IMR-90 (cell line): Measurements from ENCODE around the gene CAST. TPM values are rescaled to one million over a fixed set of nuclear protein-coding genes. Genes with fewer than 3 reads are reported as not detected.

Source experiments
- ATAC-seq: fragments of 200-7000 bp; cut with Tn5 transposase; 2 replicates; pipeline ENCODE4 v1.9.1; 2020; ENCODE audit warnings: low read depth, mild to moderate bottlenecking, moderate library complexity
- BruUV-seq: library from RNA; stranded (reverse); fragments of 400-500 nt; replicated peaks from 2 replicates; lab custom pipeline; 2021; lab: Mats Ljungman, UMichigan
- CTCF ChIA-PET: fragments of 300-600 bp; formaldehyde crosslinking; extraction: SDS; loops from one replicate; lab custom pipeline; 2021; ENCODE audit warnings: antibody characterized with exemption; lab: Yijun Ruan, JAX
- POLR2A ChIA-PET: fragments of 300-600 bp; sonication (Branson Sonifier 250); formaldehyde crosslinking; loops from one replicate; lab custom pipeline; 2022; ENCODE audit warnings: antibody characterized with exemption; ENCODE audit not compliant: unreplicated experiment; lab: Charles Lee
- DNase-seq: peaks from one replicate; pipeline ENCODE4 v3.0.0; 2013
- H2AFZ ChIP-seq: replicated peaks from 2 replicates; pipeline ENCODE3; 2013; ENCODE audit warnings: low read length, mild to moderate bottlenecking; ENCODE audit not compliant: poor library complexity
- H2AK5ac ChIP-seq: 2 replicates; pipeline ENCODE4 v1.6.1; 2013; ENCODE audit warnings: low read depth, low read length, inconsistent platforms
- H2AK9ac ChIP-seq: replicated peaks from 2 replicates; pipeline ENCODE3; 2013; ENCODE audit warnings: mild to moderate bottlenecking, low read depth, low read length, moderate library complexity; ENCODE audit not compliant: poor library complexity
- H2BK120ac ChIP-seq: 2 replicates; pipeline ENCODE4 v1.6.1; 2013; ENCODE audit warnings: low read depth, low read length, inconsistent platforms
- H2BK15ac ChIP-seq: 3 replicates; pipeline ENCODE4 v1.6.1; 2013; ENCODE audit warnings: low read depth, low read length, inconsistent platforms
- H2BK20ac ChIP-seq: 2 replicates; pipeline ENCODE4 v1.6.1; 2013; ENCODE audit warnings: low read depth, mild to moderate bottlenecking, inconsistent platforms, low read length, moderate library complexity
- H2BK5ac ChIP-seq: 2 replicates; pipeline ENCODE4 v1.6.1; 2013; ENCODE audit warnings: mild to moderate bottlenecking, low read depth, low read length, inconsistent platforms; ENCODE audit not compliant: poor library complexity, severe bottlenecking
- H3K14ac ChIP-seq: replicated peaks from 2 replicates; pipeline ENCODE4 v1.6.1; 2013; ENCODE audit warnings: low read depth, low read length, inconsistent platforms
- H3K18ac ChIP-seq: 2 replicates; pipeline ENCODE4 v1.6.1; 2013; ENCODE audit warnings: low read depth, low read length, control low read depth
- H3K23ac ChIP-seq: 2 replicates; pipeline ENCODE4 v1.6.1; 2013; ENCODE audit warnings: low read depth, low read length, inconsistent platforms
- H3K27ac ChIP-seq: 2 replicates; pipeline ENCODE4 v1.5.1; 2013; ENCODE audit warnings: mild to moderate bottlenecking, control low read depth, low read length; ENCODE audit not compliant: insufficient read depth
- H3K27me3 ChIP-seq: 2 replicates; pipeline ENCODE4 v1.6.1; 2013; ENCODE audit warnings: low read length; ENCODE audit not compliant: control insufficient read depth, insufficient read depth
- H3K36me3 ChIP-seq: 2 replicates; pipeline ENCODE4 v1.6.1; 2013; ENCODE audit warnings: low read length, mixed read lengths; ENCODE audit not compliant: control insufficient read depth, insufficient read depth
- H3K4ac ChIP-seq: 2 replicates; pipeline ENCODE4 v1.6.1; 2013; ENCODE audit warnings: low read depth, low read length, inconsistent platforms
- H3K4me1 ChIP-seq: 2 replicates; pipeline ENCODE4 v1.6.1; 2013; ENCODE audit warnings: low read length, mixed read lengths; ENCODE audit not compliant: control insufficient read depth, insufficient read depth
- H3K4me2 ChIP-seq: 2 replicates; pipeline ENCODE4 v1.6.1; 2013; ENCODE audit warnings: low read depth, mild to moderate bottlenecking, control low read depth, low read length, moderate library complexity
- H3K4me3 ChIP-seq: 2 replicates; pipeline ENCODE4 v1.5.1; 2013; ENCODE audit warnings: low read depth, mild to moderate bottlenecking, control low read depth, low read length, moderate library complexity; ENCODE audit not compliant: insufficient read depth
- H3K56ac ChIP-seq: 2 replicates; pipeline ENCODE4 v1.6.1; 2013; ENCODE audit warnings: low read length, inconsistent platforms; ENCODE audit not compliant: insufficient read depth; ENCODE audit errors: extremely low read depth
- H3K79me1 ChIP-seq, 2 experiments: 2 replicates each; pipeline ENCODE4 v1.6.1; 2013; ENCODE audit warnings: low read length in 2 of 2, inconsistent platforms in 1 of 2, low read depth in 1 of 2
- H3K9ac ChIP-seq: 2 replicates; pipeline ENCODE4 v1.6.1; 2013; ENCODE audit warnings: low read depth, low read length, control low read depth
- H3K9me1 ChIP-seq: 2 replicates; pipeline ENCODE4 v1.6.1; 2013; ENCODE audit warnings: low read length, inconsistent platforms; ENCODE audit not compliant: insufficient read depth
- H3K9me3 ChIP-seq: 2 replicates; pipeline ENCODE4 v1.6.1; 2013; ENCODE audit warnings: low read length; ENCODE audit not compliant: control insufficient read depth, insufficient read depth
- H4K20me1 ChIP-seq: 2 replicates; pipeline ENCODE4 v1.6.1; 2013; ENCODE audit warnings: low read length, inconsistent platforms; ENCODE audit not compliant: insufficient read depth
- H4K5ac ChIP-seq: 2 replicates; pipeline ENCODE4 v1.6.1; 2013; ENCODE audit warnings: mild to moderate bottlenecking, low read depth, low read length, control low read depth
- H4K8ac ChIP-seq, 2 experiments: 2 replicates each; pipeline ENCODE4 v1.6.1; 2013; ENCODE audit warnings: low read depth in 2 of 2, low read length in 2 of 2, control low read depth in 1 of 2, inconsistent platforms in 1 of 2
- H4K91ac ChIP-seq: 2 replicates; pipeline ENCODE4 v1.6.1; 2013; ENCODE audit warnings: low read depth, low read length, inconsistent platforms; ENCODE audit not compliant: insufficient read depth
- BHLHE40 ChIP-seq: fragments of 150-350 bp; IDR thresholded peaks from 2 replicates; pipeline ENCODE4 v1.6.1; 2016; ENCODE audit warnings: mild to moderate bottlenecking, low read depth, low read length
- CEBPB ChIP-seq: IDR thresholded peaks from 2 replicates; pipeline ENCODE4 v1.6.1; 2012; ENCODE audit warnings: low read depth, low read length, improper control_type of control experiment
- ELK1 ChIP-seq: fragments of 150-350 bp; IDR thresholded peaks from 2 replicates; pipeline ENCODE4 v1.6.1; 2016; ENCODE audit warnings: low read depth, mild to moderate bottlenecking, low read length, moderate library complexity, borderline replicate concordance
- FOS ChIP-seq: fragments of 150-350 bp; IDR thresholded peaks from 2 replicates; pipeline ENCODE4 v1.6.1; 2016; ENCODE audit warnings: low read depth, low read length
- MAFK ChIP-seq: IDR thresholded peaks from 2 replicates; pipeline ENCODE4 v1.6.1; 2012; ENCODE audit warnings: low read depth, low read length, improper control_type of control experiment
- MXI1 ChIP-seq: IDR thresholded peaks from 2 replicates; pipeline ENCODE4 v1.6.1; 2012; ENCODE audit warnings: low read depth, mild to moderate bottlenecking, low read length, moderate library complexity, borderline replicate concordance
- POLR2A ChIP-seq: IDR thresholded peaks from 2 replicates; pipeline ENCODE4 v1.6.1; 2012; ENCODE audit warnings: mild to moderate bottlenecking, low read depth, low read length
- RAD21 ChIP-seq: IDR thresholded peaks from 2 replicates; pipeline ENCODE4 v1.6.1; 2012; ENCODE audit warnings: low read length, improper control_type of control experiment
- RCOR1 ChIP-seq: IDR thresholded peaks from 2 replicates; pipeline ENCODE4 v1.6.1; 2012; ENCODE audit warnings: mild to moderate bottlenecking, low read length, improper control_type of control experiment; ENCODE audit not compliant: insufficient replicate concordance
- RFX5 ChIP-seq: IDR thresholded peaks from 2 replicates; pipeline ENCODE4 v1.8.0; 2012; ENCODE audit warnings: low read depth, mild to moderate bottlenecking, low read length, moderate library complexity
- SMC3 ChIP-seq: fragments of 150-350 bp; IDR thresholded peaks from 2 replicates; pipeline ENCODE4 v1.6.1; 2016; ENCODE audit warnings: low read depth, mild to moderate bottlenecking, antibody characterized with exemption, low read length, moderate library complexity
- WGBS, 2 experiments: methylation state at CpG; one replicate each; pipeline versions ENCODE4 v1.1.5 to v1.1.7; 2013; ENCODE audit warnings: missing lambda C conversion rate in 2 of 2; ENCODE audit not compliant: insufficient read length in 1 of 2; ENCODE audit errors: extremely low coverage in 2 of 2; 5-methylcytosine and 5-hydroxymethylcytosine counted together
- dilution Hi-C: fragments of 300-500 bp; cut with HindIII; formaldehyde crosslinking; loops from one replicate; pipeline ENCODE4 v1.14.3; 2018; ENCODE audit warnings: low sequenced_read_pairs; ENCODE audit not compliant: unreplicated experiment
- in situ Hi-C: fragments of 300-500 bp; cut with MboI; formaldehyde crosslinking; loops from 3 replicates; pipeline ENCODE4 v1.14.3; 2019; ENCODE audit warnings: low sequenced_read_pairs, inconsistent platforms, mixed read lengths
- intact Hi-C: fragments of 100-400 bp; cut with micrococcal nuclease; formaldehyde crosslinking; loops from 2 replicates; pipeline ENCODE4 v1.10.0; 2022
- polyA plus RNA-seq, 3 experiments: library from polyadenylated mRNA; depleted of rRNA; stranded (reverse); fragments of >200 nt; gene quantifications; 2 replicates each; pipeline ENCODE4 v1.2.3, GENCODE V29; 2012; ENCODE audit warnings: low replicate concordance in 1 of 3
- total RNA-seq: library from RNA; depleted of rRNA; stranded (reverse); fragments of >200 nt; gene quantifications from 2 replicates; pipeline ENCODE4 v1.2.3, GENCODE V29; 2012
- TF ChIP-seq, protein P1 (sequence below): conservative IDR thresholded peaks from 2 replicates; pipeline ENCODE4 v1.5.1; 2012; ENCODE audit warnings: mild to moderate bottlenecking, low read depth, low read length, improper control_type of control experiment

Gene CAST
- total and polyA plus RNA-seq, 2 of the 4 experiments (the other 2 are of a cell fraction), result 91.3 to 128 TPM

GRCh38 chr5:96778409-96778808 lies 116.2 kb downstream of the CAST start:
- no peak overlapping the region for H3K56ac ChIP-seq
- H3K9me1 ChIP-seq, result peaks cover 3% of the 10 kb centered on the region
- H4K8ac ChIP-seq, result no peak overlapping the region
- no peak overlapping the region for H2AFZ ChIP-seq
- H3K4me1 ChIP-seq, result peaks cover 8% of the 10 kb centered on the region
- in situ Hi-C loops (no loop called here), dilution Hi-C loops (loop anchor here (25.0 kb wide), 1 partner anchor 384 kb away; no protein-coding TSS in a partner anchor), intact Hi-C loops (no loop called here)
- no peak overlapping the region for H2BK15ac ChIP-seq
- ChIA-PET POLR2A (no interaction called here), CTCF (no interaction called here)
- H4K5ac ChIP-seq, result no peak overlapping the region
- H3K27ac ChIP-seq, result no peak overlapping the region
- H3K9me3 ChIP-seq, result no peaks in the 10 kb centered on the region
- TF ChIP-seq MAFK (no peak), ELK1 (no peak), MXI1 (no peak), POLR2A (no peak), RCOR1 (no peak), RAD21 (no peak), RFX5 (no peak), BHLHE40 (no peak), FOS (no peak), CEBPB (no peak), SMC3 (no peak)
- TF ChIP-seq, protein P1, sequence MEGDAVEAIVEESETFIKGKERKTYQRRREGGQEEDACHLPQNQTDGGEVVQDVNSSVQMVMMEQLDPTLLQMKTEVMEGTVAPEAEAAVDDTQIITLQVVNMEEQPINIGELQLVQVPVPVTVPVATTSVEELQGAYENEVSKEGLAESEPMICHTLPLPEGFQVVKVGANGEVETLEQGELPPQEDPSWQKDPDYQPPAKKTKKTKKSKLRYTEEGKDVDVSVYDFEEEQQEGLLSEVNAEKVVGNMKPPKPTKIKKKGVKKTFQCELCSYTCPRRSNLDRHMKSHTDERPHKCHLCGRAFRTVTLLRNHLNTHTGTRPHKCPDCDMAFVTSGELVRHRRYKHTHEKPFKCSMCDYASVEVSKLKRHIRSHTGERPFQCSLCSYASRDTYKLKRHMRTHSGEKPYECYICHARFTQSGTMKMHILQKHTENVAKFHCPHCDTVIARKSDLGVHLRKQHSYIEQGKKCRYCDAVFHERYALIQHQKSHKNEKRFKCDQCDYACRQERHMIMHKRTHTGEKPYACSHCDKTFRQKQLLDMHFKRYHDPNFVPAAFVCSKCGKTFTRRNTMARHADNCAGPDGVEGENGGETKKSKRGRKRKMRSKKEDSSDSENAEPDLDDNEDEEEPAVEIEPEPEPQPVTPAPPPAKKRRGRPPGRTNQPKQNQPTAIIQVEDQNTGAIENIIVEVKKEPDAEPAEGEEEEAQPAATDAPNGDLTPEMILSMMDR, result no peak
- DNase-seq (no peak), ATAC-seq (no peak)
- H2BK5ac ChIP-seq, result no peak overlapping the region
- H3K14ac ChIP-seq, result no peak overlapping the region
- no peaks in the 10 kb centered on the region for H3K27me3 ChIP-seq
- H3K79me1 ChIP-seq, result no peaks in the 10 kb centered on the region; a peak in 1 of 4 replicates
- no TSS peak for BruUV-seq
- H3K23ac ChIP-seq, result no peak overlapping the region
- H2AK5ac ChIP-seq, result no peak overlapping the region
- H4K91ac ChIP-seq, result no peak overlapping the region
- H2BK120ac ChIP-seq, result no peak overlapping the region
- H3K9ac ChIP-seq, result no peak overlapping the region
- H3K4me3 ChIP-seq, result no peak overlapping the region
- H2AK9ac ChIP-seq, result no peak overlapping the region
- H2BK20ac ChIP-seq, result no peak overlapping the region
- no peaks in the 10 kb centered on the region; the same call in 1 of the 2 replicates for H4K20me1 ChIP-seq
- no peak overlapping the region for H3K4ac ChIP-seq
- peaks cover 23% of the 10 kb centered on the region for H3K36me3 ChIP-seq
- WGBS, 2 experiments, result 80% methylated on average over 1 of the region's 1 CpG; no CpG with 5 or more reads in 1 of the 2 experiments
- H3K4me2 ChIP-seq, result no peak overlapping the region
- H3K18ac ChIP-seq, result no peak overlapping the region
